Ascending aorta (tissue), 2 donors: ENCODE results near the gene UBE2H. TPM values are rescaled to one million over a fixed set of nuclear protein-coding genes. Genes with fewer than 3 reads are reported as not detected.
"Not testable (repeated sequence)": the region's sequence is repeated elsewhere in the genome, so short reads cannot be mapped to it uniquely, and the experiment has no call there.

Experiments used
- DNase-seq, 2 donors: peaks; one replicate each; pipeline ENCODE4 v3.0.0-alpha.2; 2019; ENCODE audit warnings: low spot score in 2 of 2
- H3K27ac ChIP-seq, 2 donors: fragments of 200-600 bp; sonication (generic); one replicate each; pipeline ENCODE4 v1.5.1; 2016 to 2017; ENCODE audit warnings: mild to moderate bottlenecking in 1 of 2
- H3K27me3 ChIP-seq: fragments of 200-600 bp; sonication (generic); one replicate; pipeline ENCODE4 v1.5.1; 2017
- H3K36me3 ChIP-seq, 2 donors: fragments of 200-600 bp; sonication (generic); one replicate each; pipeline ENCODE4 v1.5.1; 2016
- H3K4me1 ChIP-seq, 2 donors: fragments of 200-600 bp; sonication (generic); one replicate each; pipeline ENCODE4 v1.5.1; 2016 to 2017; ENCODE audit warnings: mild to moderate bottlenecking in 1 of 2
- H3K4me3 ChIP-seq, 2 donors: fragments of 200-600 bp; sonication (generic); one replicate each; pipeline ENCODE4 v1.5.1; 2016 to 2017; ENCODE audit warnings: mild to moderate bottlenecking in 1 of 2
- H3K9me3 ChIP-seq, 2 donors: fragments of 200-600 bp; sonication (generic); one replicate each; pipeline ENCODE4 v1.5.1; 2016
- CTCF ChIP-seq, 3 experiments: fragments of 200-600 bp in 2 of 3; fragments of 450-650 bp in 1 of 3; sonication (generic) in 2 of 3; IDR thresholded peaks; one replicate each; pipeline ENCODE4 v1.5.1; 2016 to 2019; ENCODE audit warnings: antibody characterized with exemption in 3 of 3, mild to moderate bottlenecking in 1 of 3, moderate library complexity in 1 of 3
- intact Hi-C: fragments of 100-400 bp; cut with DNase I; formaldehyde crosslinking; loops from one replicate; pipeline ENCODE4 v1.15.1; 2023
- total RNA-seq: library from RNA; depleted of rRNA; stranded (reverse); fragments of >200 nt; gene quantifications from one replicate; pipeline ENCODE4 v1.1.0, GENCODE V29; 2016

The UBE2H gene
- total RNA-seq, 1 donor from 2014 or later = 83.9 TPM

GRCh38 chr7:129800901-129801300, 151.9 kb downstream of the UBE2H start:
- no peak for DNase-seq
- no peak overlapping the region for H3K27ac ChIP-seq
- H3K4me3 ChIP-seq = no peak overlapping the region
- no peaks in the 10 kb centered on the region for H3K9me3 ChIP-seq
- no peak for TF ChIP-seq CTCF (IDR thresholded peaks at IDR 0.05)
- intact Hi-C loops = no loop called here
- no peaks in the 10 kb centered on the region for H3K27me3 ChIP-seq
- no peaks in the 10 kb centered on the region for H3K4me1 ChIP-seq
- no peaks in the 10 kb centered on the region for H3K36me3 ChIP-seq

GRCh38 chr7:129799350-129799955, 153.3 kb downstream of the UBE2H start:
- TF ChIP-seq CTCF (IDR thresholded peaks at IDR 0.05) = no peak
- Histone ChIP-seq H3K4me3 (no peak overlapping the region), H3K36me3 (no peaks in the 10 kb centered on the region), H3K27me3 (no peaks in the 10 kb centered on the region), H3K27ac (no peak overlapping the region), H3K9me3 (no peaks in the 10 kb centered on the region), H3K4me1 (no peaks in the 10 kb centered on the region)
- no peak for DNase-seq
- intact Hi-C loops = no loop called here

GRCh38 chr7:129798616-129799349, 154.0 kb downstream of the UBE2H start:
- Histone ChIP-seq H3K4me3 (no peak overlapping the region), H3K27me3 (no peaks in the 10 kb centered on the region), H3K36me3 (no peaks in the 10 kb centered on the region), H3K9me3 (no peaks in the 10 kb centered on the region), H3K4me1 (no peaks in the 10 kb centered on the region), H3K27ac (no peak overlapping the region)
- DNase-seq = no peak
- intact Hi-C loops = no loop called here
- TF ChIP-seq CTCF (IDR thresholded peaks at IDR 0.05) = no peak

- no peaks in the 10 kb centered on the region for H3K27me3 ChIP-seq
- no peak overlapping the region for H3K27ac ChIP-seq
- no peak for TF ChIP-seq CTCF (IDR thresholded peaks at IDR 0.05)
- H3K4me1 ChIP-seq = no peaks in the 10 kb centered on the region
- no peaks in the 10 kb centered on the region for H3K9me3 ChIP-seq
- intact Hi-C loops = no loop called here
- no peak for DNase-seq
- no peaks in the 10 kb centered on the region for H3K36me3 ChIP-seq
- no peak overlapping the region for H3K4me3 ChIP-seq
Observed at GRCh38 chr7:129797214-129797789, 155.5 kb downstream of the UBE2H start.

- Histone ChIP-seq H3K4me3 (no peak overlapping the region), H3K27ac (no peak overlapping the region), H3K4me1 (no peaks in the 10 kb centered on the region), H3K9me3 (no peaks in the 10 kb centered on the region), H3K27me3 (no peaks in the 10 kb centered on the region), H3K36me3 (no peaks in the 10 kb centered on the region)
- DNase-seq = no peak
- intact Hi-C loops = no loop called here
- no peak for TF ChIP-seq CTCF (IDR thresholded peaks at IDR 0.05)
Observed at GRCh38 chr7:129796186-129796775, 156.5 kb downstream of the UBE2H start.

- DNase-seq, H3K9me3 ChIP-seq, H3K27me3 ChIP-seq, H3K36me3 ChIP-seq, intact Hi-C loops, H3K27ac ChIP-seq, H3K4me1 ChIP-seq, H3K4me3 ChIP-seq: not testable (repeated sequence)
Observed at GRCh38 chr7:129794461-129794860, 158.3 kb downstream of the UBE2H start.
